Psoas muscle (tissue), 8 donors: ENCODE measurements around the gene DMGDH. TPM values are rescaled to one million over a fixed set of nuclear protein-coding genes. Genes with fewer than 3 reads are reported as not detected.
A peak's percentile ranks its signal among the peaks of the same experiment; 100 is the strongest.
"Not testable (repeated sequence)": the region's sequence is repeated elsewhere in the genome, so short reads cannot be mapped to it uniquely, and the experiment has no call there.

Experiments
- ATAC-seq, 4 donors: fragments of 200-7000 bp; cut with Tn5 transposase; one replicate each; pipeline ENCODE4 v1.9.1; 2020; ENCODE audit warnings: moderate library complexity in 3 of 4, mild to moderate bottlenecking in 2 of 4
- DNase-seq, 2 donors: peaks; one replicate each; pipeline ENCODE4 v3.0.0-alpha.2; 2020
- H3K27ac ChIP-seq: fragments of 200-600 bp; one replicate; pipeline ENCODE4 v1.8.0; 2022
- H3K27me3 ChIP-seq, 3 donors: fragments of 200-600 bp in 1 of 3; one replicate each; pipeline versions ENCODE4 v1.6.1 to v1.8.0; 2013 to 2022; ENCODE audit warnings: low read length in 2 of 3, mild to moderate bottlenecking in 2 of 3, moderate library complexity in 1 of 3; ENCODE audit not compliant: insufficient read depth in 3 of 3
- H3K36me3 ChIP-seq, 2 donors: fragments of 200-600 bp in 1 of 2; one replicate each; pipeline versions ENCODE4 v1.6.1 to v1.8.0; 2013 to 2022; ENCODE audit warnings: low read depth in 1 of 2, mild to moderate bottlenecking in 1 of 2, moderate library complexity in 1 of 2; ENCODE audit not compliant: insufficient read depth in 1 of 2
- H3K4me1 ChIP-seq: fragments of 200-600 bp; one replicate; pipeline ENCODE4 v1.8.0; 2022
- H3K4me3 ChIP-seq: fragments of 200-600 bp; one replicate; pipeline ENCODE4 v1.8.0; 2022; ENCODE audit warnings: mild to moderate bottlenecking
- H3K9me3 ChIP-seq: fragments of 200-600 bp; one replicate; pipeline ENCODE4 v1.8.0; 2022
- CTCF ChIP-seq: fragments of 200-600 bp; IDR thresholded peaks from one replicate; pipeline ENCODE4 v1.8.0; 2022; ENCODE audit warnings: antibody characterized with exemption
- WGBS, 3 donors: extraction: QIAGEN DNeasy Blood & Tissue Kit; methylation state at CpG; one replicate each; pipeline versions ENCODE4 v1.1.6 to v1.1.7; 2013; 5-methylcytosine and 5-hydroxymethylcytosine counted together
- intact Hi-C, 2 donors: fragments of 100-400 bp; cut with DNase I; formaldehyde crosslinking; loops; one replicate each; pipeline versions ENCODE4 v1.11.0 to v1.14.2; 2022
- polyA plus RNA-seq, 3 donors: library from polyadenylated mRNA; stranded (reverse); fragments of 200-250 nt; gene quantifications; one replicate each; pipeline ENCODE4 v1.2.3, GENCODE V29; 2013
- total RNA-seq, 4 donors: library from RNA; stranded (reverse); fragmentation: NEBNext Ultra II Directional in 2 of 4; extraction: Animal tissue kit (Norgen Biotek cat#: 25700) in 2 of 4; gene quantifications; one replicate each; pipeline versions ENCODE4 v1.2.1 to v1.2.4, GENCODE V29; 2021 to 2023
- donor health status: healthy with polysubstance abuse.
- donor health status: DM: no; HTN: no; CAD: no; lungs with moderate emphysema.
- donor health status: Bipolar disorder and iron deficiency.
- donor health status: healthy.
- donor health status: DM: yes; HTN: yes; CAD: no.
- donor health status: DM: no; HTN: no; CAD: no.
- donor health status: DM: no; HTN: no; CAD: no.
- donor health status: DM: yes; HTN: yes; CAD: no.

Gene DMGDH
- total and polyA plus RNA-seq, 7 donors, result 0.16 to 2.8 (median 1.7) TPM

DNA sequence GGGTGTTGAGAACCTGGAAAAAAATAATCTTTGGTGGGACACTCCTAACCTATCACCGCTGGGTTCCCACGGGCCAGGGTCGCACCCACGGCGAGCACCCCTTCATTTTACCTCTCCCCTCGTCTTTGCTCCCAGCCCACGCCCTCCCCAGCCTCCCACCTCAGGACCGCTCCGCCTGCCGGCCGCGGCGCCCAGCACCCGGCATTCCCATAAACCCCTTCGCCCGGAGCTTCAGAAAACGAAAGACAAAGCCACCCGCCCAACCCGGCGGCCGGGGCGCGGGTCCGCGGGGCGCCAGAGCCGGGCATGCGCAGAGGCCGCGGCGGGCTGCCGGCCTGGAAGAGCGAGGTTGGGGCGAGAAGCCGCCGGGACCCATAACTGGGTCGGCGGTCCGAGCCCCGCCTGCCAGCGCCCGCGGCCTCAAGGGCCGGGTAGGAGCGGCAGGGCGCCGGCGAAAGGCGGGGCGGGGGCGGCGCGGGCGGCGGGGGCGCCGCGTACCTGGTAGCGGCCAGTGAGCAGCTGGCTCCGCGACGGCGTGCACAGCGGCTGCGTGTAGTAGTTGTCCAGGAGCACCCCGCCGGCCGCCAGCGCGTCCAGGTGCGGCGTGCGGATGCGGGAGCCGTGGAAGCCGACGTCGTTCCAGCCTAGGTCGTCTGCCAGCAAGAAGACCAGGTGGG lies 84.9 kb downstream of the DMGDH start:
- peak overlapping the region; percentile 96 for H3K27ac ChIP-seq
- no peaks in the 10 kb centered on the region for H3K27me3 ChIP-seq
- WGBS, 3 donors, result 0 to 1% (median 0%) methylated on average over 54 to 79 of the region's 79 CpGs
- peak; percentile 79 to 88 (median 86) for ATAC-seq
- peak; percentile 82 to 86 for DNase-seq
- intact Hi-C loops, result no loop called here
- H3K4me3 ChIP-seq, result peak overlapping the region; percentile 94
- H3K4me1 ChIP-seq, result peaks cover 16% of the 10 kb centered on the region
- no peaks in the 10 kb centered on the region for H3K9me3 ChIP-seq
- peak; percentile 25 for TF ChIP-seq CTCF
- H3K36me3 ChIP-seq, result no peaks in the 10 kb centered on the region

DNA sequence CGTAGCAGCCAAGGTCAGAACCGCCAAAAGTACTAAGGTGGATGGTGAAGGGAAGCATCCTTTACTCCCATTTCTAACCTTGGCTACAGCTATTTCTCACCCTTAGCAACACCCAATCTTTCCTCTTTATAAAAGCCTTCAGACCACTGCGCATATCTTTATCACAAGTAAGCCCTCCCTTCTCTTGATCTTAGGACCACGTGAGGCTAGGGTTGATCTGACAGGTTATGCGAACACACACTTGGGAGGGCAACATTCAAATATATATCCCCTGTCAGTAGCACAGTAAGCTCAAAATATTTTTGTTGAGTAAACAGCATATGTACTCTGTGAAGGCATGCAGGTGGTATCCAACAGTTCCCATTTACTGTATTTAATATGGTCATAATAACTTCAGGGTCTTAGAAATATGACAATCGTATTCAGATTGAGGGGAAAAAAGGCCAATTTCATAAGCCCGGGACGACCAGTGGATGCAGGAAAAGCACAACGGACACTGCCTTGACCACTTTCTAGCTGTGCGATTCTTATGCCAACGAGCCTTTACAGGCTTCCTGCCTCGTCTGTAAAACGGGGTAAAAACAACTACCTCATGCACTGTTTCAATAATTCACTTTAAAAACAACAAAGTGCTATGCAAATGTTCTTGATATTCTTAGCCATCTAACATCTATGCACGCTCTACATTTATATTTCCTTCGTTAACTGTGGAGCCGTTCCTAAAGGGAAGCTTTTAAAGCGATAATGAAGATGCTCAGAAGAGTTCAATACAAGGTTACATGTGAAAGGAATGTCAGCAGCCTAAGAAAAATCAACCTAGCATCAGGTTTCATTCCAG lies 85.7 kb downstream of the DMGDH start:
- Histone ChIP-seq H3K4me3 (peak overlapping the region; percentile 94), H3K36me3 (no peaks in the 10 kb centered on the region), H3K4me1 (peaks cover 16% of the 10 kb centered on the region), H3K27me3 (no peaks in the 10 kb centered on the region), H3K9me3 (no peaks in the 10 kb centered on the region), H3K27ac (peak overlapping the region; percentile 96)
- ATAC-seq, result no peak
- TF ChIP-seq CTCF, result no peak
- 24 to 26% (median 26%) methylated on average over 17 of the region's 17 CpGs for WGBS, 3 donors
- no peak for DNase-seq
- intact Hi-C loops, result no loop called here

DNA sequence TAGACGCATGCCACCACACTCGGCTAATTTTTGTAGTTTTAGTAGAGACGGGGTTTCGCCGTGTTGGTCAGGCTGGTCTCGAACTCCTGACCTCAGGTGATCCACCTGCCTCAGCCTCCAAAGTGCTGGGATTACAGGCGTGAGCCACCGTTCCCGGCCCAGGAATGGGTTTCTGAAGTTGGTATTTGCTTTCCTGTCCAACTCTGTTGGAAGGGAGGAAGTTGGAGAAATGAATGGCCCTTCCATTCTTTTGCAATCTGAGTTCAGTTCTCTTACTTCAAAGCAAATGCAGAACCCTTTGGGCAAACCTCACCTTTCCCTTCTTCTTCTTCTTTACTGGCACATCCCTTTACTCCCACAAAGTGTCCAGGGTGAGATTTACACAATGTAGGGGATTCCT lies 86.3 kb downstream of the DMGDH start:
- DNase-seq, H3K36me3 ChIP-seq, ATAC-seq, H3K4me3 ChIP-seq, H3K27ac ChIP-seq, H3K9me3 ChIP-seq, intact Hi-C loops, H3K27me3 ChIP-seq: not testable (repeated sequence)
- H3K4me1 ChIP-seq, result peaks cover 16% of the 10 kb centered on the region
- 92 to 94% (median 93%) methylated on average over 9 of the region's 9 CpGs for WGBS, 3 donors

DNA sequence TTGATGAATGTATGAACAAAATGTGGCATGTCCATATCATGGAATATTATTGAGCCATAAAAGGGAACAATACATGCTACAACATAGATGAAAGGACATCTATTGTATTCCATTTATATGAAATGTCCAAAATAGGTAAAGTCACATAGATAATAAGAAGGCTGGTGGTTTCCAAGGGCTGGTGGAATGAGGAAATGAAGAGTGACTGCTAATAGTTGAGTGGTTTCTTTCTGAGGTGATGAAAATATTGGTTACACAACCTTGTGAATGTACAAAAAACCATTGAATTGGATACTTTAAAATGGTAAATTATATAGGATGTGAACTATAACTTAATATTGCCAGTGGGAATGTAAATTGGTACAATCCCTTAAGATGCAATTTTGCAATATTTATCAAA lies 89.6 kb downstream of the DMGDH start:
- Histone ChIP-seq H3K4me3 (no peak overlapping the region), H3K9me3 (no peaks in the 10 kb centered on the region), H3K36me3 (no peaks in the 10 kb centered on the region), H3K27me3 (no peaks in the 10 kb centered on the region), H3K27ac (no peak overlapping the region), H3K4me1 (peaks cover 5% of the 10 kb centered on the region)
- no peak for TF ChIP-seq CTCF
- intact Hi-C loops, result no loop called here
- DNase-seq (no peak), ATAC-seq (no peak)

GRCh38 chr5:78979117-78979742 lies 90.2 kb downstream of the DMGDH start:
- Histone ChIP-seq H3K27ac (no peak overlapping the region), H3K4me1 (peaks cover 8% of the 10 kb centered on the region), H3K36me3 (no peaks in the 10 kb centered on the region), H3K27me3 (no peaks in the 10 kb centered on the region), H3K9me3 (no peaks in the 10 kb centered on the region), H3K4me3 (no peak overlapping the region)
- 71 to 75% (median 75%) methylated on average over 7 of the region's 7 CpGs for whole genome bisulfite sequencing, 3 donors
- no peak for ATAC-seq
- TF ChIP-seq CTCF, result no peak
- intact Hi-C loops, result no loop called here
- DNase-seq, result no peak
